GM12874 (cell line): Measurements from ENCODE around the gene PLXNA1.

ENCODE experiments used
- CTCF ChIP-seq: IDR thresholded peaks from 2 replicates; pipeline ENCODE4 v1.5.1; 2011; ENCODE audit warnings: low read depth, mild to moderate bottlenecking, control low read depth, low read length, moderate library complexity; ENCODE audit not compliant: insufficient read depth

The PLXNA1 gene

GRCh38 chr3:126938520-126939337 lies 44.2 kb upstream of the PLXNA1 start:
- no peak for TF ChIP-seq CTCF

- TF ChIP-seq CTCF = 0 out of 2 replicates have a peak, but pooled peaks have one; percentile 20
These were observed 43.6 kb upstream of the PLXNA1 start for GRCh38 chr3:126939338-126939718.

GRCh38 chr3:126939733-126940132 lies 43.2 kb upstream of the PLXNA1 start:
- no peak for TF ChIP-seq CTCF

GRCh38 chr3:126941721-126942270 lies 41.1 kb upstream of the PLXNA1 start:
- TF ChIP-seq CTCF = no peak

GRCh38 chr3:126944089-126944965 lies 38.6 kb upstream of the PLXNA1 start:
- TF ChIP-seq CTCF = no peak

- 0 out of 2 replicates have a peak, but pooled peaks have one; percentile 21 for TF ChIP-seq CTCF
These were observed 37.7 kb upstream of the PLXNA1 start for GRCh38 chr3:126945171-126945721.

- no peak for TF ChIP-seq CTCF
These were observed 37.0 kb upstream of the PLXNA1 start for GRCh38 chr3:126945891-126946290.
